ENCODE data around the gene HPCAL1. TPM values are rescaled to one million over a fixed set of nuclear protein-coding genes. Genes with fewer than 3 reads are reported as not detected.
"Not testable (repeated sequence)": the region's sequence is repeated elsewhere in the genome, so short reads cannot be mapped to it uniquely, and the experiment has no call there.

HPCAL1 gene
- total RNA-seq, 1 donor from 2014 or later: 13.1 TPM

DNA sequence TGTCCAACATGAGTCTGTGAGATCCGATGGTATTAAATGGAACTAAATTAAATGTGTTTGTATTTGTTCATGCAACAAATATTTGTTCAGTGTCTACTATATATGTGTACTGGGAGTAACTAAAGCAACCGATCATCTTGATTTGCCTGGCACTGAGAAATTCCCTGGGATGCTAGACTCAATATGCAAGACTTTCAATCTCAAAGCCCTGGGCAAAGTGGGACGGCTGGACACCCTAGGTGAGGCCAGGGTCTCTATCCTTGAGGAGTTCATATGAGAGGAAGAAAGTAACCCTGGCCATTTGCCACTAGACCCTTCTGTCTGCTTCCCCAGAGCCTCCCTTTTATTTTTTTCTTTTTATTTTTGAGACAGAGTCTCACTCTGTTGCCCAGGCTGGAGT is 44.0 kb upstream of the HPCAL1 start:
- no peak overlapping the region for H3K4me3 Mint-ChIP-seq (ENCODE audit: unreplicated experiment)
- no peaks in the 10 kb centered on the region for H3K36me3 Mint-ChIP-seq (ENCODE audit: unreplicated experiment)
- no peak overlapping the region for H3K27ac Mint-ChIP-seq (ENCODE audit: unreplicated experiment)
- peaks cover 6% of the 10 kb centered on the region for H3K4me1 Mint-ChIP-seq (ENCODE audit: low read depth, unreplicated experiment)
- peak; percentile 4 for DNase-seq
- TF ChIP-seq, protein P1, sequence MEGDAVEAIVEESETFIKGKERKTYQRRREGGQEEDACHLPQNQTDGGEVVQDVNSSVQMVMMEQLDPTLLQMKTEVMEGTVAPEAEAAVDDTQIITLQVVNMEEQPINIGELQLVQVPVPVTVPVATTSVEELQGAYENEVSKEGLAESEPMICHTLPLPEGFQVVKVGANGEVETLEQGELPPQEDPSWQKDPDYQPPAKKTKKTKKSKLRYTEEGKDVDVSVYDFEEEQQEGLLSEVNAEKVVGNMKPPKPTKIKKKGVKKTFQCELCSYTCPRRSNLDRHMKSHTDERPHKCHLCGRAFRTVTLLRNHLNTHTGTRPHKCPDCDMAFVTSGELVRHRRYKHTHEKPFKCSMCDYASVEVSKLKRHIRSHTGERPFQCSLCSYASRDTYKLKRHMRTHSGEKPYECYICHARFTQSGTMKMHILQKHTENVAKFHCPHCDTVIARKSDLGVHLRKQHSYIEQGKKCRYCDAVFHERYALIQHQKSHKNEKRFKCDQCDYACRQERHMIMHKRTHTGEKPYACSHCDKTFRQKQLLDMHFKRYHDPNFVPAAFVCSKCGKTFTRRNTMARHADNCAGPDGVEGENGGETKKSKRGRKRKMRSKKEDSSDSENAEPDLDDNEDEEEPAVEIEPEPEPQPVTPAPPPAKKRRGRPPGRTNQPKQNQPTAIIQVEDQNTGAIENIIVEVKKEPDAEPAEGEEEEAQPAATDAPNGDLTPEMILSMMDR (IDR thresholded peaks at IDR 0.05; ENCODE audit: partially characterized antibody, unreplicated experiment): no peak
- peaks cover 7% of the 10 kb centered on the region for H3K9me3 Mint-ChIP-seq (ENCODE audit: unreplicated experiment)
- H3K27me3 Mint-ChIP-seq (ENCODE audit: unreplicated experiment): peaks cover 2% of the 10 kb centered on the region

DNA sequence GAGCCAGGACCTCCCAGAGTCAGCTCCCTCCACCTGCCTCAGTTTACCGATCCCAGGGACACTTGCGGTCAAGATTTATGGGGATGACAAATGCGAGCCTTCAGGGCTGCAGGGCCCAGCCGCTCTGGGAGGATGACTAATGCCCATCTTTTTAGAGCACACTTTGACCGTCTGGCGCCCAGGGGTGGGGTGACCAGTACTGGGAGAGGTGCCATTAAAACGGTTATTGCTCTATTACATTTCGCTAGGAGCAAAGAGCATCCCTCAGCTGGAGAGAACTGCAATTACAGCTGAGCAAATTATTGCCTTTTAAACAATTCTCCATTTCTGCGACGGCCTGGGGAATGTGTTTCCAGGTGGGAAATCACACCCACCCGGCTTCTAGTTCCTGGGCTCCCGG is 42.6 kb upstream of the HPCAL1 start:
- Mint-ChIP-seq H3K27me3 (ENCODE audit: unreplicated experiment) (peaks cover 2% of the 10 kb centered on the region), H3K4me1 (ENCODE audit: low read depth, unreplicated experiment) (no peaks in the 10 kb centered on the region), H3K4me3 (ENCODE audit: unreplicated experiment) (no peak overlapping the region), H3K9me3 (ENCODE audit: unreplicated experiment) (peaks cover 7% of the 10 kb centered on the region), H3K36me3 (ENCODE audit: unreplicated experiment) (no peaks in the 10 kb centered on the region), H3K27ac (ENCODE audit: unreplicated experiment) (no peak overlapping the region)
- DNase-seq: no peak
- TF ChIP-seq, protein P1 (IDR thresholded peaks at IDR 0.05; ENCODE audit: partially characterized antibody, unreplicated experiment): no peak

DNA sequence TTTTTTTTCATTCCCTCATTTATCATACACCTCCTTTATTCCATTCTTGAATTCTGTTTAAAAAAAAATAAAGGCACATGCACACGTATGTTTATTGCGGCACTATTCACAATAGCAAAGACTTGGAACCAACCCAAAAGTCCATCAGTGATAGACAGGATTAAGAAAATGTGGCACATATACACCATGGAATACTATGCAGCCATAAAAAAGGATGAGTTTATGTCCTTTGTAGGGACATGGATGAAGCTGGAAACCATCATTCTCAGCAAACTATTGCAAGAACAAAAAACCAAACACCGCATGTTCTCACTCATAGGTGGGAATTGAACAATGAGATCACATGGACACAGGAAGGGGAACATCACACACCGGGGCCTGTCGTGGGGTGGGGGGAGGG is 39.2 kb upstream of the HPCAL1 start:
- not testable (repeated sequence) for H3K4me1 Mint-ChIP-seq (ENCODE audit: low read depth, unreplicated experiment); H3K27me3 Mint-ChIP-seq (ENCODE audit: unreplicated experiment); H3K27ac Mint-ChIP-seq (ENCODE audit: unreplicated experiment); H3K4me3 Mint-ChIP-seq (ENCODE audit: unreplicated experiment); DNase-seq; H3K9me3 Mint-ChIP-seq (ENCODE audit: unreplicated experiment); H3K36me3 Mint-ChIP-seq (ENCODE audit: unreplicated experiment)

DNA sequence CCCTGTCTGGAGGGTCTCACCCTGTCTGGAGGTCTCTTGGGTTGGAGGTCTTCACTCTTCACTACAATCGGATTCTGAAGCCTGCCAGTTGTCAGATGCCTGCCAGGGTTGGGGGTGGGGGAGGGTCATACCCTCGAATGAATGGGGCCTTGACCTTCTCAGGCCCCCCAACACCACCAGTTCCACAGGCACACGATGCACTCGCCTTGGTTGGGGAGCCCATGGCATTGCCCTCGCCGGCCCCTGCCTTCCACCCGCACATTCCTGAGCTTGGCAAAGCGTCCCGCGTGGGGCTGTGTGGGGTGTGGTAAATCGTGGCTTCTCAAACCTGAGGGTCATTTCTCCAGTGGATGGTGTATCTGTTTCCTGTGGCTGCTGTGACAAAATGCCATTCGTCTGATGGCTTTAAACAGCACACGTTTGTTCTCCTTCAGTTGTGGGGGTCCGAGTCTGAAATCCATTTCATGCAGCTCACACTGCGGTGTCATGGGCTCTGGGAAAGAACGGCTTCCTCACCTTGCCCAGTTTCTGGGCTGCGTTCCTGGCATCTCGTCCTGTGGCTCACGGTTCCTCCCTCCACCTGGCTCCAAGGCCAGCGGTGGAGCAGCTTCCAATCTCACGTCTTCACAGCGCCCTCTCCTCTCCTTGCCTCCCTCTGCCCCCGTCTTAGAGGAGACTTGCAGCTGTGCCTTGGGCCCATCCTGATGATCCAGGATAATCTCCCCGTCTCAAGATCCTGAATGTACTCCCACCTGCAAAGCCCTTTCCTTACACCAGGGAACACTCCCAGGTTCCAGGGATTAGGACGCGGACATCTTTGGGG is 38.0 kb upstream of the HPCAL1 start:
- H3K27ac Mint-ChIP-seq (ENCODE audit: unreplicated experiment): no peak overlapping the region

DNA sequence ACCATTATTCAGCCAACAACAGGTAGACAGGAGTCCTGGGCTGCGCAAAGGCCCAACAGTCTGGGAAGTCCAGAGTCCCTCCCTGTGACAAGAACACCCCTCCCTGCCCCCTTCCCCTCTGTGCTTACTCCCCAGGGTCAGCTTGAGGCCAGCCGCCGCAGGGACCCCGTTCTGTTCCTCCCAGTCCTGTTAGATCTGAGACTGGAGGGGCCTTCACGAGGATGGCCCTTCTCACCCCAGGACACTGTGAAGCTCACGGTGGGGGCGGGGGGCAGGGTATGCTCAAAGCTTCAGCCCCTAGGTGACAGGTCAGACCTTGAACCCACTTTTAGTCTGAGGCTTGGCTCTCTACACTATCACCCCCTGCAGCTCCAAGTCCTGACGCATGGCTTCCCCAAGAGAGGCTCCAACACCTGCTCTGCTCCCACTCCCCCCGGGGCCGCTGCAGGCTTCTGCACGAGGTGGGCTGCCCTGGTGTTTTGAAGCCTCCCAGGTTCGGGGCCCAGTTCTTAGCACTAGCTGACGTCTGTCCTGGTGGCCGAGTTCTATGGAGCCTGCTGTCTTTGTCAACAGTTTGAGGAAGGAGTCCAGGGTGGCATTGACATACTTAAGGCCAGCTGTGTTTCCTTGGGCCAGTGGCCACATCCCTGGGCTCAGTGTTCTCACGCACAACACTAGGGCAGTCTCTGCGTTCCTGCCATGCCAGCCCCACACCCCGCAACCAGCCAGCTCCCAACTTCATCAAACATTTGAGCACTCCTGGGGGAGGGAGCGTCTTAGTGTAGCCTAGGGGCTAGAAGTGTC is 37.2 kb upstream of the HPCAL1 start:
- no peak overlapping the region for H3K27ac Mint-ChIP-seq (ENCODE audit: unreplicated experiment)
- peak; percentile 16 for DNase-seq
- no peaks in the 10 kb centered on the region for H3K36me3 Mint-ChIP-seq (ENCODE audit: unreplicated experiment)
- no peaks in the 10 kb centered on the region for H3K27me3 Mint-ChIP-seq (ENCODE audit: unreplicated experiment)
- peaks cover 7% of the 10 kb centered on the region for H3K9me3 Mint-ChIP-seq (ENCODE audit: unreplicated experiment)
- no peak overlapping the region for H3K4me3 Mint-ChIP-seq (ENCODE audit: unreplicated experiment)
- no peaks in the 10 kb centered on the region for H3K4me1 Mint-ChIP-seq (ENCODE audit: low read depth, unreplicated experiment)
- TF ChIP-seq, protein P1 (IDR thresholded peaks at IDR 0.05; ENCODE audit: partially characterized antibody, unreplicated experiment): no peak

More for the DNA sequence above, 38.0 kb upstream of the HPCAL1 start:
- H3K4me1 Mint-ChIP-seq (ENCODE audit: low read depth, unreplicated experiment): no peaks in the 10 kb centered on the region
- TF ChIP-seq, protein P1 (IDR thresholded peaks at IDR 0.05; ENCODE audit: partially characterized antibody, unreplicated experiment): no peak
- H3K9me3 Mint-ChIP-seq (ENCODE audit: unreplicated experiment): peaks cover 7% of the 10 kb centered on the region
- H3K27me3 Mint-ChIP-seq (ENCODE audit: unreplicated experiment): no peaks in the 10 kb centered on the region
- no peaks in the 10 kb centered on the region for H3K36me3 Mint-ChIP-seq (ENCODE audit: unreplicated experiment)
- peak; percentile 4 for DNase-seq
- no peak overlapping the region for H3K4me3 Mint-ChIP-seq (ENCODE audit: unreplicated experiment)

Measured in glutamatergic neuron (in vitro differentiated cells).